HG03520 (cell line): ENCODE results near the gene SRSF6.
"Not testable (repeated sequence)": the region's sequence is repeated elsewhere in the genome, so short reads cannot be mapped to it uniquely, and the experiment has no call there.

ENCODE experiments used
- ATAC-seq: cut with Tn5 transposase; IDR thresholded peaks from one replicate; pipeline ENCODE4 v1.9.1; 2021; ENCODE audit warnings: mild to moderate bottlenecking, moderate library complexity; ENCODE audit not compliant: unreplicated experiment

SRSF6 gene

DNA sequence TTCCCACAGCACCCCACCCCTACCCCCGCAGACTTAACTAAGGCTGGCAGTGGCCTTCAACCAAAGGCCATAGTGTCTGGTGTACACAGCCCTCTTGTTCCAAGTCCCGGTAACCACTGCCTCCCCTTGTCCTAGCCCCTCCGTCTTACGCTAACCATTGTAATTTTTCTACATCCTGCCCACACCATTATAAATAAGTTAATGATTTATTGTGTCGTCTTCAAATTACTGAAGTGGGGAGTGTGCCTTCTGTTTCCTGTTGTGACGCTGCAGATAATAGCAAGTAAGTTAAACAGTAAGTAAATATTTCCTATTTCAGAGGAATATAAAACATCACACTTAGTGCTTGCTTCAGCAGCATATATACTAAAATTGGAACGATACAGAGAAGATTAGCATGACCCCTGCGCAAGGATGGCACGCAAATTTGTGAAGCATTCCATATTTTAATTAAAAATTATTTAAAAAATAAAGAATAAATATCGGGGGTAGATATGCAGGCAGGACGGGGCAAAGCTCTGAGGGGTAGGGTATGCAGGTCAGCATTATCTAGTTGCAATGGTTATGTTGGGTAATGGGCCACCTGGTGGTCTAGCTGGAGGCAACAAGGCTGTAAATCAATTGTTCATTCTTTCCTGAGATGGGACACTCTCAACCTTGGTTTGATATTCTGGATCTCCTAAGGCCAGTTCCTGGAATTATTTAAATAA is 15.1 kb downstream of the SRSF6 start:
- no peak for ATAC-seq

DNA sequence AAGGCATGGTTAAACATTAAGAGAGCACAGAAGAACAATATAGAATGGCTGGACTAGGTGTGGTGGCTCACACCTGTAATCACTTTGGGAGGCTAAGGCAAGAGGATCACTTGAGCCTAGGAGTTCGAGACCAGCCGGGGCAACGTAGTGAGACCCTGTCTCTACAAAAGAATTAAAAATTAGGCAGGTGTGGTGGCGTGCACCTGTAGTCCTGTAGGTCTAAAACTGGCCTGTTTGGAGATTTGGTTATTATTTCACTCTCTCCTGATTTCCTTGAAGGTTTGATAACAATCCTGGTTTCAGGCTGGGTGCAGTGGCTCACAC is 15.6 kb downstream of the SRSF6 start:
- ATAC-seq = no peak

DNA sequence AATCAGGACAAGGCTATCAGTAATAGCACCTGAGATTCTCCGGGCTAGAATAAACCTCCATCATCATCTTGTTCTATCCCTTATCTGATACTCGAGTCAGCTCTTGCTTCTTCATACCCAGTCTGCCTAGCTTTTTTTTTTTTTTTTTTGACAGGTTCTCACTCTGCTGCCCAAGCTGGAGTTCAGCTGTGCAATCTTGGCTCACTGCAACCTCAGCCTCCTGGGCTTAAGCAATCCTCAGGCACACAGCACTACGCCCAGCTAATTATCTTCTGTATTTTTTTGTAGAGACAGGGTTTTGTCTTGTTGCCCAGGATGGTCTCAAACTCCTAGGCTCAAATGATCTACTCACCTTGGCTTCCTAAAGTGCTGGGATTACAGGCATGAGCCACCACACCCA is 19.5 kb downstream of the SRSF6 start:
- no peak for ATAC-seq

DNA sequence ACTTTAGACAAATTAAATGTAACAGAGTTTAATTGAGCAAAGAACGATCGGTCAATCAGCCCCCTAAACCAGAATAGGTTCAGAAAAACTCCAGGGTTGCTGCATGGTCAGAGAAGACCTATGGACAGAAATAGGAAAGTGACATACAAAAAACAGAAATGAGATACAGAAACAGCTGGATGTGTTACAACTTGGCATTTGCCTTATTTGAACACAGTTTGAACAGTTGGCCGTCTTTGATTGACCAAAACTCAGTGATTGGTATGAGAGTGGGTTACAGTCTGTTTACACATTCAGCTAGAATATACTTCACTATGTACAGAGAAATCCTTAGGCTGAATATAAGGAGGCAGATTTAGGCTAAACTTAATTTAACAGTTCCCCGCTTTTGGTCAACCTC is 19.9 kb downstream of the SRSF6 start:
- no peak for ATAC-seq

DNA sequence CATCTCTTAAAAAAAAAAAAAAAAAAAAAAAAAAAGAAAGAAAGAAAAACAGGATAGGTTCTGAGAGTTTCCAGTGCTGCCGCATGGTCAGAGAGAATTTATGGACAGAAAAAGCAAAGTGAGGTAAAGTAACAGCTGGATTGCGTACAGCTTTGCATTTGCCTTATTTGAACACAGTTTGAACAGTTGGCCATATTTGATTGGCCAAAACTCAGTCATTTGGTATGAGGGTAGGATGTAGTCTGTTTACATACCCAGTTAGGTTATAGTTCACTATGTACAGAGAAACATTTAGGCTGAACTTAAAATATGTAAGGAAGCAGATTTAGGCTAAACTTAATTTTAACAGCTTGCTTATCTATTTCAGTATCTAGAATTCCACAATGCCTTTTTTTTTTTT is 32.3 kb downstream of the SRSF6 start:
- ATAC-seq = no peak

DNA sequence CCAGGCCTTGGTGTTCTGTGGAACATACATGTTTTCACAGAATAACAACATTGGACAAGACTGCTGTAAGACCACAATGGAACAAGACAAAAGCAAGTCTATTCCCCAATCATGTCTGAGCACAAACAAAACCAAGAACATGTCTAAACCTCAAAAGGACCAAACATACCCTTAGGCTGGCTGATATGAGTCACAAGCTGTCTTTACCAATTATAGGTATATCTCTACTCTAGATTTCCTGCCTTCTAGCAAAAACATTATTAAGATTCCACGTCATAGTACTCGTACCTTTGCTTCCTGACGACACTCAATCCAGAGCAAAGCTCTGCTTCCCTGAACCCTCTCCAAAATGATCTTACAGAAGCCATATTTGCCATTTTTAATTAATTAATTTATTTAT is 34.4 kb downstream of the SRSF6 start:
- peak; percentile 95 for ATAC-seq

DNA sequence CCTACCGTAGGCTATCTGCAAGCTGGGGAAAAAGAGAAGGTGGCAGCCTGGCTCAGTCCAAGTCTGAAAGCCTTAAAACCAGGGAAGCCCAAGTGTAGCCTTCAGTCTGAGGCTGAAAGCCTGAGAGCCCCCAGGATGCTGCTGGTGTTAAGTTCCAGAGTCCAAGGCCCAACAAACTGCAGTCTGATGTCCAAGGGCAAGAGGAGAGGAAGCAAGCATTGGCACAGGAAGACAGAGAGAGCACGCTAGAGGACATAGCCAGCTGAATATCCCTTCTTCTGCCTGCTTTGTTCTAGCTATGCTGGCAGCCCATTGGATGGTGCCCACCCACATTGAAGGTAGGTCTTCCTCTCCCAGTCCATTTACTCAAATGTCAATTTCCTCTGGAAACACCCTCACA is 37.7 kb downstream of the SRSF6 start:
- no peak for ATAC-seq

DNA sequence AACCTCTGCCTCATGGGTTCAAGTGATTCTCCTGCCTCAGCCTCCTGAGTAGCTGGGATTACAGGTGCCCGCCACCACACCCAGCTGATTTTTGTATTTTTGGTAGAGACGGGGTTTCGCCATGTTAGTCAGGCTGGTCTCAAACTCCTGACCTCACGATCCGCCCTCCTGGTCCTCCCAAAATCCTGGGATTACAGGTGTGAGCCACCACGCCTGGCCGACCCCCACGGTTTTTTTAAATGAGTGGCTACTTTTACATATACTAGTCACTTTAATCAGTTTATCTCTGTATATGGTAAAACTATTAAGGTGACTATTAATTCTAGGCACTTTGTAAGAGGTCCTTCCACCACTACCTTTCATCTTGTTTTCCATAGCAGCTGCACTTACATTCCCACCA is 44.3 kb downstream of the SRSF6 start:
- not testable (repeated sequence) for ATAC-seq

DNA sequence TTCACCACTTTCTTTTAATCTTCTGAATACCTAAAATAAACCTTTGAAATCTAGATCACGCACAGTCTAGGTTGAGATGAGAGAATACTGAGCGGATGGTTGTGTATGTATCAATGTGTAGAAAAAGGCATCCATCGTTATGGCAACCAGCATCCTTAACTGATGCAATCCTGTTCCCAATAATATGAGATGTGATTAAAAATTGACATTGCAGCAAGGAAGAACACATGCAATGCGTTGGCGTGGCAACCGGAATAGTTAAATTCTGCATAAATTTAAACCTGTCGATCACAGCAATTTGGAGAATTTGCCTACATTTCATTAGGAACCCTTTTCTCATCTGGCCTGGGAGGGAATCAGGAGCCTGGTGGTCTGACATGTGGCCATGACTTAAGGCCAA is 48.5 kb downstream of the SRSF6 start:
- ATAC-seq = no peak

DNA sequence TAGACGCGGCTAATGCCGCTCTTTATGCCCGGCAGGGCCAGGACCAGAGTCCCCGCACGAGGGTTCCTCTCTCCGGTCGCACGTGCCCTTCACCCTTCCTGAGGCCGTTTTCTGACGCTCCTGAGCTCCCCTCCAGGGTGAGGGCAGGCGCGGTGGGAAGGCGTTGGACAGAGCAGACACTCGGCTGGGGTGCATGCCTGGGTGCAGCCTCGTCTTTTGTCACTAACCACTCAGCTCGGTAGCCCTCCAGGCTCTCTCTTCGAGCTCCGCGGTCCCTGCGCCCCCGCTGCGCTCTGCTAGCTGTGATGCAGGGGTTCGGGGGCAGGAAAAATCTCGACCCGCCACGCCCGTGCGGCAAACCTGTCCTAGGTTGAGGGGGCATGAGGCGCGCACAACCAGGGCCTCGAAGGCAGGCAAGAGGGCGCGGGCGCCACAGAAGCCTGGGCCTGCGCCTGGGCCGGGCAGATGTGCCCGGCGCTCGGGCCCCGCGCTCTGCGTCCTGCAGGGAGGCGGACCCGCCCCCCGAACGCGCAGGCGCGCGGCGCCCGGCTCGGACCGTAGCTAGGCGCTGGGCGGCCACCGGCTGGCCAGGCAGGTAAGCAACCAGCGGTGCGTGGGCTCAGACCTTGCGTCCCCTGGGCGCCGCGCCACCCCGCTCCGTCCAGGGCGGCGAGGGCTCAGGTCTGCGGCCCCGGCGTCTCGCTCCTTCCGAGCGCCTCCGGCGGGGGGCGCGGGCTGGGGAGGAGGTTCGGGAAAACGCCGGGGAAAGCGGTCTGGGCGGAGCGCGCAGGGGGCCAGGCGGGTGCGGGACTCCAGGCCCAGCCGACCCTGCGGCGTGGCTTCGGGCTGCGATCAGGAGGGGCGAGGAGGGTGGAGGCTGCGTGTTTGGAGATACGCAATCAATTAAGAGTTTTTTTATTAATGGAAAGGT is 49.7 kb downstream of the SRSF6 start, which contains the start of gene L3MBTL1:
L3MBTL1 (plus strand) TSS at position 548 of the 931 bp plus-strand sequence. CDS start 5,807 bp downstream, outside the sequence.
- no peak for ATAC-seq

DNA sequence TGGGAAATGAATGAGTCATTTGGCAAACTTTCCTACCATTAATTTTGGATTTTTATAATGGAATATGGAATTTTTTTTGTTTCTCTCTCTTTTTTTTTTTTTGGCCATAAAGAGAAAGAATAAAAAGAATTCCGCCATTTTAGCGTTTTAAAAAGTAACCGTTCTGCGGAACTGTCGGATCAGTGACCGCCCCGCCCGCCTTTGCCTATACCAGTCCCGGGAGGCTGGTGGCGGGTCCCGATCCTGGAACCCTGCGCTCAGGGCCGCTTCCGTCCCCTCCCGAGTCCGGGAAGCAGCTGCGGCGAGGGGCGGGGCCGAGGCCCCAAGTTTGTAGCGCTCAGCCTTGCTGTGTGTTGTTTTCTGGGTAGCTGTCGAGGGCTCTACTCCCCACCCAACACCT is 50.4 kb downstream of the SRSF6 start:
- no peak for ATAC-seq

DNA sequence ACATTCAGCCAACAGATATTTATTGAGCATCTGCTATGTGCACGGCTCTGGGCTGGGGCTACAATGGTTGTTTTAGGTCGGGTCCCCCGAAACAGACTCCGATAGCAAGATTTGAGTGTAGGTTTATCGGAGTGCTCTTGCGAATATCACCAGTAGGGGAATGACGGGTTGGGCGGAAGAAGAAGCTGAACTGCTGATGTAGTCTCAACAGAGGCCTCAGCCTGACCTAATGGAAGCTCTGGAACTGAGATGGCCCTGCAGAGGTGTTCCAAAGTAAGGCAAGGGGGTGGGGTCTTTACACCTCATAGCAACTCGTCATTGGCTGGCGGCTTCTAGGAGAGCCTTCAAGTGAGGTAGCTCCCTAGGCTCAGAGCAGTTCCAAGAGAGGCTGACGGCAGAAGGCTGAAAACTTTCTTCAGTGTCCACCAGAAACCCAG is 50.9 kb downstream of the SRSF6 start:
- ATAC-seq = no peak

DNA sequence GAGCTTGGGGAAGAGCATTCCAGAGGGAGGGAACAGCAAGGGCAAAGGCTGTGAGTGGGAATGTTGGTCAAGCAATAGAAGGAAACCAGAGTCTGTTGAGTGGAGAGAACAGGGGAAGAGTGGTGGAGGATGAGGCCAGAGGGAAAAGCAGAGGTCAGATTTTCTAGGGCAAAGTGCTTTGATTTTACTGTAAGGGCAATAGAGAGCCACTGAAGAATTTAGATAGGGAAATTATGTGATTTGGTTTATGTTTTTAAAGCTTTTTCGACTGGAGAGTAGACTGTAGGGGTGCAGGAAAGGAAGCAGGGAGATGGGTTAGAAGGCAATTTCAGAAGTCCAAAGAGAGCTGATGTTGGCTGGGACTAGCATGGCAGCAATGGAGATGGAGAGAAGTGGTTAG is 54.2 kb downstream of the SRSF6 start:
- no peak for ATAC-seq

DNA sequence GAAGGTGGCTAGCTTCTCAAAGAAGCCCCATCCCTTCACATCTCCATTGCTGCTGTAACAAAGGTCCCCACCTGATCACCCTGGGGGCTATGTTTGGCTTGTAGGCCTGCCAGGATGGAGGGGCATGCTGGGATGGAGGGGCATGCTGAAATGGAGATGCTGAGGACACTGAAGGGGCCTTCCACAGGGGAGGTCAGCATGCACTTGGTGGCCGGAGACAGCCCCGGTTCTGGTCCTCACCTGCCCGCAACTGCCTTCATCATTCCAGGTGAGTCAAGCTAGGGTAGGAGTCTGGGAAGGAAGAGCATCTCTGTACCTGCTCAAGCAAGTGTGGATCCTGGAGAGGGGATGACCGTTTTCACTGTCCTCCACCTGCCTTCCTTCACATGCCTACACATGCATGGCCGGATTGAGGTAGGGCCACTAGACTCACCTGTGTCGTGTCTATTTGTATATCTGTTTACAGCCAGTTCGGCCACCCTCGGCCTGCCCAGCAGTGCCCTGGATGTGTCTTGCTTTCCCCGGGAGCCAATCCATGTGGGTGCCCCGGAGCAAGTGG is 55.8 kb downstream of the SRSF6 start:
- ATAC-seq = no peak
